GM18861 (cell line): ENCODE measurements around the gene ASF1B.

Source experiments
- ATAC-seq: cut with Tn5 transposase; IDR thresholded peaks from one replicate; pipeline ENCODE4 v1.9.1; 2021; ENCODE audit not compliant: unreplicated experiment

Gene ASF1B

GRCh38 chr19:14088634-14089411 is 47.6 kb downstream of the ASF1B start:
- no peak for ATAC-seq

- ATAC-seq, result no peak
Observed at GRCh38 chr19:14086098-14086497, 50.3 kb downstream of the ASF1B start.

GRCh38 chr19:14085309-14085995 is 50.9 kb downstream of the ASF1B start, which contains the start of gene C19orf67:
Gene C19orf67 (minus strand): TSS chr19:14085783. CDS start chr19:14085627, 156 bp downstream.
- ATAC-seq, result no peak

- ATAC-seq, result no peak
Observed at GRCh38 chr19:14082675-14082960, 53.8 kb downstream of the ASF1B start.

- no peak for ATAC-seq
Observed at GRCh38 chr19:14081797-14082674, 54.4 kb downstream of the ASF1B start.

- peak; percentile 89 for ATAC-seq
Observed at GRCh38 chr19:14080887-14081796, 55.2 kb downstream of the ASF1B start.

GRCh38 chr19:14078411-14078810 is 58.0 kb downstream of the ASF1B start:
- no peak for ATAC-seq

GRCh38 chr19:14073925-14074838 is 62.2 kb downstream of the ASF1B start:
- ATAC-seq, result no peak

- ATAC-seq, result peak; percentile 45
Observed at GRCh38 chr19:14073261-14073924, 63.0 kb downstream of the ASF1B start.

- ATAC-seq, result no peak
Observed at GRCh38 chr19:14072535-14073260, 63.7 kb downstream of the ASF1B start, which contains the start of gene MISP3. Gene MISP3 (plus strand): TSS chr19:14072786. CDS start chr19:14073310, 524 bp downstream.

GRCh38 chr19:14070268-14071050 is 65.9 kb downstream of the ASF1B start:
- ATAC-seq, result no peak
